Stimulated activated CD4-positive, alpha-beta T cell treated with anti-CD3 and anti-CD28 coated beads, TNF-alpha, amount 100 ng/mL, for 1 hour (primary cell): Measurements from ENCODE around the gene SYTL1.

Experiments used
- DNase-seq, 3 donors: peaks; one replicate each; pipeline ENCODE4 v3.0.0-alpha.2; 2020; ENCODE audit warnings: low read depth in 3 of 3, low spot score in 1 of 3

The SYTL1 gene

DNA sequence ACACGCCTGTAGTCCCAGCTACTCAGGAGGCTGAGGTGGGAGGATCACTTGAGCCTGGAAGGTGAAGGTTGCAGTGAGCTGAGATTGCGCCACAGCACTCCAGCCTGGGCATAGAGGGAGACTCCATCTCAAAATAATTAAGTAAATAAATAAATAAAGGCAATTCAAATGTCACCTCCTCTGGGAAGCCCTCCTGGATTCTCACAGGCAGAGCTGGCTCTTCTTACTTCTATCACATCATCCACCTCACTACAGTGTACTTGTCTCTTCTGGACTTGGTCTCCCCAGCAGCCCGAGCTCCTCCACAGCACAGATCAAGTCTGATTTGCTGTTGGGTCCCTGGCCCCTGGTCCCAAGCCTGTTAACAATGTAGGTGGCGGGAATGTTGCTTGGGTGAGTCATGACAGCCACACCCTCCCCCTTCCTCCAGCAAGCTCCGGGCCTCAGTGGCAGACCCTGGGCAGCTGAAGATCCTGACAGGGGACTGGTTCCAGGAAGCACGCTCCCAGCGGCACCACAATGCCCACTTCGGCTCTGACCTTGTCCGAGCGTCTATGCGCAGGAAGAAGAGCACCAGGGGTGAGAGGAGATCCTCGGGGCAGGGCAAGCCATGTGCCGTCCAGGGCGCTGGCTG is 5.3 kb downstream of the SYTL1 start:
- DNase-seq: no peak

- DNase-seq: no peak
Observed at GRCh38 chr1:27348861-27349783, 7.3 kb downstream of the SYTL1 start.

DNA sequence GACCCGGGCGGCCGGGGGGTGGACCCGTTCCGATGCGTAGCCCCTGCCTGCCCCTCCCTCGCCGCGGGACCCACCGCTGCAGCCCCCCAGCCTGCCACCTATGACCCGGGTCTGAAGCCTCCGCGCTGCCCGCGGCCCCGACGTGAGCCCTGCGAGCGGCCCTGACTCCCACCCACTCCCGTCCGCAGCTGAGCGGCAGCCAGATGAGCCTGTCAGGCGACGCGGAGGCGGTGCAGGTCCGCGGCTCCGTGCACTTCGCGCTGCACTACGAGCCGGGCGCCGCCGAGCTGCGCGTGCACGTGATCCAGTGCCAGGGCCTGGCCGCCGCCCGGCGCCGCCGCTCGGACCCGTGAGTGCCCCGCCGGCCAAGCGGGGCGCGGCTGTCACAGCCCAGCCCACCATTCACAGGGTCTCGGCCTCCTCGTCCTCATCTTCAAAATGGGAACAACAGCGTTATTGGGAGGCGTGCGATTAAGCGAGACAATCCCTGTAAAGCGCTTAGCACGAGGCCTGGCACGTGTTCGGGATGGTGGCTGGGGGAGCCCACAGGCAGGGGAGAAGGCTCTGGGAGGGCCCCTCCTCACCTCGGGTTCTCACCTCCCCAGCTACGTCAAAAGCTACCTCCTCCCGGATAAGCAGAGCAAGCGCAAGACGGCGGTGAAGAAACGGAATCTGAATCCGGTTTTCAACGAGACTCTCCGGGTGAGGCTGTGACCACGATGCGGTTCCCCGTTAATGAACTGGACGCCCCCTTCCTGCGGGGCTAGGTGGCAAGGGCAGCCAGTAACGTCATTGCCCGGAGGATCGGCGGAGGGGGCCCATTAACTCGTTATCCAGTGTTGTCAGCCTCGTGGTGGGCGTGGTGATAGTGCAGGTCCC is 8.2 kb downstream of the SYTL1 start:
- no peak for DNase-seq

GRCh38 chr1:27350663-27351540 is 9.1 kb downstream of the SYTL1 start:
- DNase-seq: no peak

DNA sequence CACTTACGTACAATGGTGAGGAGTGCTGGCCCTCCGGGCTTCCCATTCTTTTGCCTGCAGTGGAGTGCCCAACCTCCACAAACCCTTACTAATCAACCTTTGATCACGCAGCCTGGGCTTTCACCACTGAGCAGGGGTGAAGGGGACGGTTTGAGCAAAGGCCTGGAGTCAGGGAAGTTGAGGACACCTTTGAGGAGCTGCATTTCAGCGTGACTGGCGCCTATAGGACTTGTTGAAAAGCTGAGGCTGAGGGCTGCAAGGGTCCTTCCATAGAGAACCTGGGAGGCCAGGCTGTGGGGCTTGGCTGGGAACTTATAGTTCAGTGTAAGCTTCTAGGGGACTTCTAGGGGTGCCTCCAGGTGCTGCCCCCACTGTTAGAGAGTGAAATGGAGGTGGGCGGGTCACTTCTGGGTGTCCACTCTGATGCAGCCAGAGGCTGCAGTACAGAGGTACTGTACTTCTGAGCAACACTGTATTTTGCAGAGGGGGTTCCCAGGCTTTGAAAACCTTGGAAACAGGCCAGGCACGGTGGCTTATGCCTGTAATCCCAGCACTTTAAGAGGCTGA is 9.8 kb downstream of the SYTL1 start:
- no peak for DNase-seq

DNA sequence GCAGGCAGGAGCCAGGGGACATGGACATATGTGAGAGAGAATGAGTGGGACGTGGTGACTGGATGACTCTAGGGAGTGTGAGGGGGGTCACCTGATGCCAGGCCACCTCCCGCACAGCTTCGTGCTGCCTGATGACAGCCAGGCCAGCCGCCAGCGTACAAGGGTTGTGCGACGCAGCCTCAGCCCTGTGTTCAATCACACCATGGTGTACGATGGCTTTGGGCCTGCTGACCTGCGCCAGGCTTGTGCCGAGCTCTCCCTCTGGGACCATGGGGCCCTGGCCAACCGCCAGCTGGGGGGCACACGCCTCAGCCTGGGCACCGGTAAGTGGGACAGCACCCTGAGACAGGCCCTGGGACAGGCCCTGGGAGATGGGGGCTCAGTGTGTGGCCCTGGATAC is 11.3 kb downstream of the SYTL1 start:
- no peak for DNase-seq

DNA sequence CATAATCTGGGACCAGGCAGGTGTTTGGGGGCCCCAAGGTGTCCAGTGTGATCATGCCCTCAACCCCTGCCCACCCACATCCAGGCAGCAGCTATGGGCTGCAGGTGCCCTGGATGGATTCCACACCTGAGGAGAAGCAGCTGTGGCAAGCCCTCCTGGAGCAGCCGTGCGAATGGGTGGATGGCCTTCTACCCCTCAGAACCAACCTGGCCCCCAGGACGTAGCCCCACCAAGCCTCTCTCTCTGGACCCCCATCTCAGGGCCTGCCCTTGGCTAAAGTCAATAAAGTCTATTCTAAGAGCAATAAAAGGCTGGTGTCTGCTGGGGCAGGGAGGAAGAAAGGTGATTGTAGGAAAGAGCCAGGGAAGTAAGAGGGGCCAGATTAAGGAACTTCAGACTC is 11.8 kb downstream of the SYTL1 start:
- DNase-seq: no peak

DNA sequence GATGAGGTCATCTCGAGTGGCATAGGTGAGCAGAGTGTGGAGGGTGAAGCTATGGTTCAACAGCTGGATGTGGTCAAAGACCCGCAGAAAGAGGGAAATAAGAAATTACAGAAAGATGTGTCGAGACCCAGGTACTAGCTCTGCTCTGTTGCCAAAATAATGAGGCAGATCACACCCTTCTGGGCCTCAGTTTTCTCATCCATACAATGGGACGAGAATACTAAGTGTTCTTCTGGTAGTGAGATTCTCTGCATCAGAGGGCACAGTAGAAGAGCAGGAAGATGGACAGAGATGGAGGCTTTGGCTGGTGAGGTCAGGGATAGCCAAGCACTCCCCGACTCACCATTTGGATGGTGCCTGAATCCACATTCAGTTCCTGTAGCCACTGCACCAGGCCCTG is 13.9 kb downstream of the SYTL1 start:
- no peak for DNase-seq

- DNase-seq: no peak
Observed at GRCh38 chr1:27356277-27356618, 14.4 kb downstream of the SYTL1 start.

- peak in 1 of 3 donors; percentile 27 for DNase-seq
Observed at GRCh38 chr1:27356619-27357280, 14.9 kb downstream of the SYTL1 start.

GRCh38 chr1:27357281-27358037 is 15.6 kb downstream of the SYTL1 start:
- DNase-seq: peak; percentile 56 to 80 (median 69)

DNA sequence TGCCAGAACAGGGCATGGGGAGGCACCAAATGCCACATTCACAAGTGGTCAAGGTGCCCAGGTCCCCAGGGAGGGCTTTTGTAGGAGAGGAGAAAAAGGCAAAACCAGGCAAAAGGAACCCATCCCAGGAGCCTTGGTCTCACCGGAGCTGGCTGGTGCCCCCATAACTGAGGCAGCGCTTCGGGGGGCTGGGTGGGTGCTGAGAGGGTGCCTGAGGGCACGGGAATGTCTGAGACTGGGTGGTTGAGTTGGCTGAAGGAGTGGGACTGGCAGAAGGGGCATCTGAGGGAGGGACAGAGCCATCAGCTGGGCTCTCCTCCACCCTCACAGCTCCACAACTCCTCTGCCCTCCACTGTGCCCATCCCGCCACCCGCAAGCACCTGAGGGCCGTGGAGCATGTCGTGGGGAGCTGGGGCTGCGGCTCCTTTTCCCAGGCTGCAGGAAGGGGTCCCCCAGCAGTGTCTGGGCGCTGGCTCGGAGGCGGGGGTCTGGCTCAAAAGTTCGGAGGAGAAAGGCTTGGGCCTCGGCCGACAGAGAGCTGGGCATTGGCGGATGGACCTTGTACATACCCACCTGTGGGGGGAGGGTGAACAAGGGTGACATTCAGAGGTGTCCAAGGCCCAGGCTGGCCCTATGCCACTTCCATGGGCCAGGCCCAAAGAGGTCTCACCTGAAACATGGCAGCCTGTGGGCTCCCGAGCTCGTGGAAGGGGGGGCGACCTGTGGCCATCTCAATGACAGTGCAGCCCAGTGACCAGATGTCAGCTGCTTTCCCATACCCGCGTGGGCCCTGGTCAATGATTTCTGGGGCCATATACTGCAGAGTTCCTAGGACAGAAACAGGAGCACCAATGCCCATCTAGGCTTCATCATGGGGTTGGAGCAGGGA is 16.5 kb downstream of the SYTL1 start:
- DNase-seq: no peak

DNA sequence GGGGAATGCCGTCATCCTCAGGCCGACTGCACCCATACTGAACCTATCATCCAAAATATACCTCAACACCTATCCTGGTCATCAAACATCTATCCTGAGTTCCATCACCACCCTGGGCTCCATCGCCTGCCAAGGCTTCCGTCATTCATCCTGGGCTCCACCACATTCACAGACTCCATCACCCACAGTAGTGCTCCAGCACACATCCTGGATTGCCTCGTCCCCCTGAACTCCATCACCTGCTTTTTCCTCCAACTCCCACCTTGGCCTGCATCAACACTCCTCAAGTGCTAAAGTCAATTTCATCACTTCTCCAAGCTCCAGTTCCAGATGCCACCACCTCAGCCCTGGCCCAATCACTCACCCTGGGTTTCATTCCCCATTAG is 17.1 kb downstream of the SYTL1 start:
- no peak for DNase-seq

DNA sequence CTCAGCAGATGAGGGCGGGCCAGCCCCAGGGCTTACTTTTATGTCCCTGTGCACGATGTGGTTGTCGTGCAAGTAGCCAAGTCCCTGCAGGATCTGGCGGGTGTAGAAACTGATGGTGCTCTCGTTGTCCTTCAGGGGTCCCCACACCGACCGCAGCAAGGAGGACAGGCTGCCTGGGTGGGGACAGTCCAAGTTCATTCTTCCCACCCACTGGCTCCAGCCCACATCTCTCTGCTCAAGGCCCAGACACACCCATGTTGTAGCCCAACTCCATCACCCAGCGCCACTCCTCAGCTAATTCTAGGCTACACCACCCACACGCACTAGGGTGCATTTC is 18.0 kb downstream of the SYTL1 start:
- no peak for DNase-seq

- DNase-seq: peak in 1 of 3 donors; percentile 29
Observed at GRCh38 chr1:27360159-27361043, 18.6 kb downstream of the SYTL1 start.

- no peak for DNase-seq
Observed at GRCh38 chr1:27361044-27361402, 19.2 kb downstream of the SYTL1 start.

DNA sequence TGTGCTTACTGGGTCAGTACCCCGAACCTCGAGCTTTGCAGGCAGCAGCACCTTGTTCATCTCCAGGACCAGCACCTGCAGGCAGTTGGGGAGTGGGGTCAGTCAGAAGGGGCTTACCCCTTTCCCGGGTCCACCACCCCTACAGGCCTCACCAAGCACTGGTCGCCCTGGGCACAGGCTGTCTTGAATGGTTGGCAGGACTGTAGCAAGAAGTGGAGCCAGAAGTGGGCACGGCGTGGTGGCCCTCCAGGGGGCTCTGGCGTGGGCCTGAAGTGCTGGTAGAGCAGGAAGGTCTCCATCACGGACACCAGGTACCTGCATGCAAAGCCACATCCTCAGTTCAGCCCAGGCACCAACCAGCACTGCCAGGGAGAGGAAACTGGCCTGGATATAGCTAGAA is 19.7 kb downstream of the SYTL1 start:
- DNase-seq: no peak
